Body of pancreas (tissue), 4 donors: ENCODE data around the gene ETV5.

Experiments
- CTCF ChIP-seq, 7 experiments: fragments of 450-650 bp in 4 of 7; fragments of 200-600 bp in 3 of 7; sonication (generic) in 3 of 7; IDR thresholded peaks; one replicate each; pipeline ENCODE4 v1.5.1; 2016 to 2019; ENCODE audit warnings: antibody characterized with exemption in 7 of 7
- POLR2A ChIP-seq, 3 donors: fragments of 450-650 bp; IDR thresholded peaks; one replicate each; pipeline ENCODE4 v1.6.1; 2016; ENCODE audit warnings: antibody characterized with exemption in 3 of 3, mild to moderate bottlenecking in 2 of 3

DNA sequence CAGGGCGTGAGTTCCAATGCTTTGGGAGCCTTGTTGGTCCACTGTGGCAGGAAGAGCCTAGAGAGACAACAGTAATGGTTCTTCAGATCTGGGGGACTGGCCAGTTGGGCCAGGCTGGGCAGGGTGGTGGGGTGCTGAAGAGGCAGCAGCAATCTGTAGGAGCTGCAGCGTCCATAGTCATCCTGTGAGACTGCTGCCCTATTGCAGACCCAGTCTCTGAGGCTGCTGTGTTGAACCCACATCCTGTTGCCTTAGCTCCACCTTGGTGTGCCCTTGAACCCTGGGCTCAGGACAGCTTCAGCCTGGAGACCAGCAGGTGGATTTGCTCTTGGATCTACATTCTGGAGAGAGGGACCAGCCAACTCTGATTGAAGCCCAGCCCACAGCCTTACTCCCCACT, 23.6 kb upstream of the ETV5 start:
- TF ChIP-seq CTCF (IDR thresholded peaks at IDR 0.05), result no peak
- no peak for TF ChIP-seq POLR2A (IDR thresholded peaks at IDR 0.05)
